Forelimb muscle (tissue), 1 donor: ENCODE data around the gene PIK3R1. TPM values are rescaled to one million over a fixed set of nuclear protein-coding genes. Genes with fewer than 3 reads are reported as not detected.

Experiments
- DNase-seq: peaks from one replicate; pipeline ENCODE4 v3.0.0-alpha.2; 2013; ENCODE audit warnings: low read depth
- polyA plus RNA-seq: library from polyadenylated mRNA; unstranded; fragments of 120-200 nt; gene quantifications from one replicate; pipeline ENCODE4 v1.2.1, GENCODE V29; 2013; ENCODE audit not compliant: insufficient read length

Gene PIK3R1
- 61.7 TPM for polyA plus RNA-seq

GRCh38 chr5:68215208-68215897 is at the start of gene PIK3R1:
Gene PIK3R1, plus strand, starts transcription at chr5:68215756. Its CDS starts 10,920 bp downstream, at chr5:68226676.
- peak; percentile 82 for DNase-seq

- DNase-seq, result no peak
Measured at GRCh38 chr5:68167195-68167651, 48.3 kb upstream of the PIK3R1 start.

- no peak for DNase-seq
Measured at GRCh38 chr5:68169903-68170302, 45.7 kb upstream of the PIK3R1 start.

- DNase-seq, result no peak
Measured at GRCh38 chr5:68170826-68171558, 44.6 kb upstream of the PIK3R1 start.

- DNase-seq, result no peak
Measured at GRCh38 chr5:68172314-68172713, 43.2 kb upstream of the PIK3R1 start.

- DNase-seq, result no peak
Measured at GRCh38 chr5:68173007-68173406, 42.5 kb upstream of the PIK3R1 start.

GRCh38 chr5:68176253-68176652 is 39.3 kb upstream of the PIK3R1 start:
- no peak for DNase-seq

- DNase-seq, result no peak
Measured at GRCh38 chr5:68176802-68177479, 38.6 kb upstream of the PIK3R1 start.

GRCh38 chr5:68177676-68178075 is 37.9 kb upstream of the PIK3R1 start:
- no peak for DNase-seq

GRCh38 chr5:68178579-68178978 is 37.0 kb upstream of the PIK3R1 start:
- DNase-seq, result no peak

GRCh38 chr5:68180121-68181038 is 35.2 kb upstream of the PIK3R1 start:
- no peak for DNase-seq

- no peak for DNase-seq
Measured at GRCh38 chr5:68181039-68181599, 34.4 kb upstream of the PIK3R1 start.

GRCh38 chr5:68182094-68182493 is 33.5 kb upstream of the PIK3R1 start:
- DNase-seq, result no peak

- DNase-seq, result no peak
Measured at GRCh38 chr5:68182534-68182933, 33.0 kb upstream of the PIK3R1 start.

GRCh38 chr5:68187268-68188055 is 28.1 kb upstream of the PIK3R1 start:
- no peak for DNase-seq

- DNase-seq, result no peak
Measured at GRCh38 chr5:68189171-68189570, 26.4 kb upstream of the PIK3R1 start.

- no peak for DNase-seq
Measured at GRCh38 chr5:68189613-68190012, 25.9 kb upstream of the PIK3R1 start.

GRCh38 chr5:68190619-68191018 is 24.9 kb upstream of the PIK3R1 start:
- no peak for DNase-seq

GRCh38 chr5:68191083-68191791 is 24.3 kb upstream of the PIK3R1 start:
- no peak for DNase-seq

GRCh38 chr5:68192679-68193060 is 22.9 kb upstream of the PIK3R1 start:
- DNase-seq, result no peak
